Posterior cingulate gyrus (tissue), 11 donors: ENCODE results near the gene MUC13.

Experiments
- DNase-seq, 10 donors: peaks; one replicate each; pipeline versions ENCODE4 v3.0.0 to v3.0.0-alpha.2; 2020 to 2021; ENCODE audit warnings: mixed read lengths in 3 of 10
- intact Hi-C: fragments of 100-400 bp; cut with DNase I; formaldehyde crosslinking; loops from one replicate; pipeline ENCODE4 v1.15.1; 2023

The MUC13 gene

GRCh38 chr3:124907957-124908356 is 26.6 kb downstream of the MUC13 start:
- no peak for DNase-seq
- intact Hi-C loops: no loop called here

DNA sequence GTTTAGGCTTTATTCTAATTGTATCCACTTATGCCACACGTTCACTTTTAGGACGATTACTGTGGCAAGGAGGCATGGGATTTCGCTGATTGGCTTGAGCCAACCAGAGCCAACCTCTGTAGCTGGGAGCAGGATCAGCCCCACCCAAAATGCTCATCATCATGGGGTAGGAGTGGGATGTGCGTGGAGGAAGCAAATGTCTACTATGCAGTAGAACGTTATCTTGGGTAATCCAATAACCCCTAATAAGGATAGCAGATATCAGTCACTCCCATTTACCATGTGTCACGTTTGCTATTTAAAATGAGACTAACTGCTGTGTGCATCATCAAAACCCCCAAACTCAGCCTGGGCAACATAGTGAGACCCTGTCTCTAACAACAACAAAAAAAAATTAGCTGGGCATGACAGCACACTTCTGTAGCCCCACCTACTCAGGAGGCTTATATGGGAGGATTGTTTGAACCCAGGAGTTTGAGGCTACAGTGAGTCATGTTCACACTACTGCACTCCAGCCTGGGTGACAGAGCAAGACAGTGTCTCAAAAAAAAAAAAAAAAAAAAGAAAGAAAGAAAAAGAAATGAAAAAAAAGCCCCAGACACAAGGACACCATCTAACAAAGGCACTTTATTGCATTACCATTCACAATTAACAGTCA is 29.6 kb downstream of the MUC13 start:
- DNase-seq: no peak
- intact Hi-C loops: no loop called here

- DNase-seq: no peak
- intact Hi-C loops: no loop called here
Observed at GRCh38 chr3:124903896-124904834, 30.4 kb downstream of the MUC13 start.

GRCh38 chr3:124896824-124897526 is 37.6 kb downstream of the MUC13 start:
- intact Hi-C loops: no loop called here
- DNase-seq: no peak

DNA sequence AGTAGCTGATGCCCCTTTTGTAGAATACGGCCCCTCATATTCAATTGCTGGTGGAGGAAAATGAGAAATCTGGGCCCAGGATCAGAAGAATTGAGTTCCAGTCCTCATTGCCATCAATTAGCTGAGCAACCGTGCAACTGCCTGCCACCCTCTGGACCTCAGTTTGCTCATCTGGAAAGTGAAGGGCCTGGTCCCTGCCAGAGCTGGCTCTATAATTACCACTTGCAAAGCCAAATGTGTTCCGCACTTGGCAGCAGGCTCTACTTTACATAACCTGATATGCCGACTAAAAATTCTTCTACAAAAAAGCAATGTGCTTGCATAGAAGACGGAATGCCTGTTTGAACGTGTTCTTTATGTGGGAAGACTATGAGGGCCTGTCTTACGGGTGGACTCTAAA is 38.8 kb downstream of the MUC13 start:
- intact Hi-C loops: no loop called here
- DNase-seq: peak in 4 of 10 donors; percentile 14 to 86 (median 19)

GRCh38 chr3:124893526-124893925 is 41.0 kb downstream of the MUC13 start:
- intact Hi-C loops: no loop called here
- no peak for DNase-seq

DNA sequence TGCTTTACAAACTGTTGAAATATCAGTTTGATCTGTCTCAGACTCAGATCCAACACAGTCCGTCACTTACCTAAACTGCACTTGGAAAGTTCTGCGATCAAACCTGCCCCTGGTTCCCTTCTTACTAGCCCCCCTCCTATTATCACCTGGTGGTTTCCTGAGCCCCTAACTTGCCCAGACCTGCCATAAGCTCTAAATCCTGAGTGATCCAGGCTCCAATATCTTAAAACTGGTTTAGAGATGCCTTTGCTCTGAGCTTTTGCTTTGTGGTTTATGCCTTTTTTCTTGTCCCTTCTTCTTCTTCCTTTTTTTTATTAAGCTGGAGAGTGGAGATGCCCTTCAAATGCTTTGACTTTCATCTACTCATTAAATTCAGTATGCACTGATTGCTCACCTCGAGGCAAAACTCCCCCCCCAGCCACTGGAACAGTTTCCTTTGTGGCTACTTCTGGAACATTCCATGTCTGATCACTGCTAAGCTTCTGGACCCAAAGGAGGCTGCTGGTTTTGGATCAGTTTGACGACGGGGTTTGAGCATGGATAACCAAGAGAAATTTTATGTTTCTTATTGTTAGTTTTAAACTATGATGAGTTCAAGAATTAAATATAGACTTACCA is 43.9 kb downstream of the MUC13 start:
- no peak for DNase-seq
- intact Hi-C loops: no loop called here

GRCh38 chr3:124888482-124889441 is 45.8 kb downstream of the MUC13 start:
- DNase-seq: no peak
- intact Hi-C loops: loop anchor here (5.0 kb wide), 1 partner anchor 116 kb away; no protein-coding TSS in a partner anchor

DNA sequence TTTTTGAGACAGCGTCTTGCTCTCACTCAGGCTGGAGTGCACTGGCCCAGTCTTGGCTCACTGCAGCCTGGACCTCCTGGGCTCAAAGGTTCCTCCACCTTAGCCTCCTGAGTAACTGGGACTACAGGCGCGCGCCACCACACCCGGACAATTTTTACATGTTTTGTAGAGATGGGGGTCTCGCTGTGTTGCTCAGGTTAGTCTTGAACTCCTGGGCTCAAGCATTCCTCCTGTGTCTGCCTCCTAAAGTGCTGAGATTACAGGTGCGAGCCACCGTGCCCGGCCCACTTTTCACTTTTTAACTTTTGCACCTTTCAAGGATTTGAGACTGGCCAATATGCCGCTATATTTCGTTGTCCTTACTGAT is 46.6 kb downstream of the MUC13 start:
- no peak for DNase-seq
- intact Hi-C loops: loop anchor here (5.0 kb wide), 1 partner anchor 116 kb away; no protein-coding TSS in a partner anchor

DNA sequence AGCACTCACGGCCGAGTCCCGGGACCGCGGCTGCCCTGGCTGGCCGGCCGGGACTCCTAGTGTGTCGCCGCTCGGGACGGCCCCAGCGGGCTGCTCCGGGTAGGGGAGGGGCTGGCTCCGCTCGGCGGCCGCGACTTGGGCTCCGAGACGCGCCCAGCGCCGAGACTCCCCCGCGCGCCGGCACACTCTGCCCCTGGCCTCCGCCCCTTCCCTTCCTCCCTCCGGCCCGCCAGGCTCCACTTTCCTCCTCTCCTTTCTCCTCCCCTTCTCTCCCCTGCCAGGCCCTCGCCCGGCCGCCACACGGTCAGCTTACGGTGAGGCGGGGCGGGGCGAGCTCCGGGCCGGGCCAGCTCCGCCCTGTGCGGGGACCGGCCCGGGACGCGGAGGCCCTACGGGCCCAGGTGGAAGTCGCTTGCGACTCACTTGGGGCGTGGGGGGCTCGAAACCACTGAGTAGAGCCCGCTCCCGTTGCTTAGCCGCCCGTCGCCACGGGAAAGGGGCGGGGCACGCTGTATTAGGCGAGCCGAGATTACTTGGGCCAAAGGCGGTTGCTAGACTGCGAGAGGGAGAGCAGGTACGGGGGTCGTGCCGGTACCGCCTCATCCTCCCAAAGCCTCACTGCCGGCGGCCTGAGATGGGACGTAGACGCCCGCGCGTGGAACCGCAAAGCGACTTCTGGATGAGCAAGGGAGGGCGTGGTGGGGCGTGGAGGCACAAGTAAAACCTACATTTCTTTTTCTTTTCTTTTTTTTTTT is 47.2 kb downstream of the MUC13 start, which contains the start of gene ITGB5:
TSS of gene ITGB5 (minus strand) at position 189 of the 755 bp plus-strand sequence. CDS start 365 bp downstream, outside the sequence.
- DNase-seq: peak in 9 of 10 donors; percentile 14 to 92 (median 46)
- intact Hi-C loops: loop anchor here (5.0 kb wide), 1 partner anchor 115 kb away; no protein-coding TSS in a partner anchor

GRCh38 chr3:124886168-124887056 is 48.1 kb downstream of the MUC13 start:
- intact Hi-C loops: loop anchor here (5.0 kb wide), 1 partner anchor 114 kb away; no protein-coding TSS in a partner anchor
- peak; percentile 10 to 88 (median 38) for DNase-seq

DNA sequence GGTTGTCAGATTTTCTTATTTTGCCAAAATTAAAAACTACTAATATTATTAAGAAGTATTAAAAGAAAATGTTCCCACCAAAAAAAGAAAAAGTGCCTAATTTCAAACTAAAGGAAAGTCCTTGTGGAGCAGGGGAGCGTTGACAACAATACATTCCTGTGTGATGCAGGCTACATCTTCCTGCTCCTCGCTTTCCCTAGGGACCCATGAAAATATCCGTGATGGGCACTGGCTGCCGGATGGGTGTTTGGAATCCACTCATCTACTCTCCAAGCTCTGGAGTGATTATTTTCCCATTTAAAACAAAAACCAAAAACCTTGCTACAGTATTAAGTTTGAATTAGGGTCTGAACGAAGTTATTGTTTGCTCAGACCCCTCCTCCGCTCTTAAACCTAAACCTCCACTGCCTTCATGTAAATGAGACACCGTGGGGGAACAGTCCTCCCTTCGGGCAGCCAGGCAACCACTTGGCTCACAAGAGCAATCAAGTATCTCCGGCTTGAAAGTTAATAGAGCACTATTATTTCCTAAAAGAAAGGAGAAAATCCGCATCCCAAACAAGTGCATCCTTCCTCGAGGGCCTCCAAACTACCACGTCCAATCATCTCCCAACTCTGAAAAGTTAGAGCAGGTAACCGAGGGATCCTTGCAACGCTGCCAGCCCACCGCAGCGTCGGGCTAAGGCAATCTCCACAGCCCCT is 48.9 kb downstream of the MUC13 start:
- DNase-seq: no peak

DNA sequence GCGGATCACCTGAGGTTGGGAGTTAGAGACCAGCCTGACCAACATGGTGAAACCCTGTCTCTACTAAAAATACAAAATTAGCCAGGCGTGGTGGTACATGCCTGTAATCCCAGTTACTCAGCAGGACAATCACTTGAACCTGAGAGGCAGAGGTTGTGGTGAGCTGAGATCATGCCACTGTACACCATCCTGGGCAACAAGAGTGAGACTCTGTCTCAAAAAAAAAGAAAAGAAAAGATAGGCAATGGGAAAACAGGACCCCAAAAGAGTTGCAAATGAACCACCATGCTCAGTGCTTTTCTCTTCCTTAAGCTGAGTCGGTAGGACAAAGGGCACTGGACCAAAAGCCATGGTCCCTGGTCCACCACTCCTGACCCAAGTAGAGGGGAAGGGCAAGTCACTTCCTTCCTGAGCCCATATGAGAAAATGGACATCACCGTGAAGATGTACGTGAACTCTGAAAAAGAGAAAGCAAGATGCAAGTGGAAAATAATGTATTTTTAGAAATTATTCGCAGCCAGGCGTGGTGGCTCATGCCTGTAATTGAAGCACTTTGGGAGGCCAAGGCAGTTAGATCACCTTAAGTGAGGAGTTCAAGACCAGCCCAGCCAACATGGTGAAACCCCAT is 50.0 kb downstream of the MUC13 start:
- intact Hi-C loops: loop anchor here (5.0 kb wide), 1 partner anchor 112 kb away; no protein-coding TSS in a partner anchor
- no peak for DNase-seq

More for the DNA sequence above, 48.9 kb downstream of the MUC13 start:
- intact Hi-C loops: loop anchor here (5.0 kb wide), 1 partner anchor 113 kb away; no protein-coding TSS in a partner anchor

DNA sequence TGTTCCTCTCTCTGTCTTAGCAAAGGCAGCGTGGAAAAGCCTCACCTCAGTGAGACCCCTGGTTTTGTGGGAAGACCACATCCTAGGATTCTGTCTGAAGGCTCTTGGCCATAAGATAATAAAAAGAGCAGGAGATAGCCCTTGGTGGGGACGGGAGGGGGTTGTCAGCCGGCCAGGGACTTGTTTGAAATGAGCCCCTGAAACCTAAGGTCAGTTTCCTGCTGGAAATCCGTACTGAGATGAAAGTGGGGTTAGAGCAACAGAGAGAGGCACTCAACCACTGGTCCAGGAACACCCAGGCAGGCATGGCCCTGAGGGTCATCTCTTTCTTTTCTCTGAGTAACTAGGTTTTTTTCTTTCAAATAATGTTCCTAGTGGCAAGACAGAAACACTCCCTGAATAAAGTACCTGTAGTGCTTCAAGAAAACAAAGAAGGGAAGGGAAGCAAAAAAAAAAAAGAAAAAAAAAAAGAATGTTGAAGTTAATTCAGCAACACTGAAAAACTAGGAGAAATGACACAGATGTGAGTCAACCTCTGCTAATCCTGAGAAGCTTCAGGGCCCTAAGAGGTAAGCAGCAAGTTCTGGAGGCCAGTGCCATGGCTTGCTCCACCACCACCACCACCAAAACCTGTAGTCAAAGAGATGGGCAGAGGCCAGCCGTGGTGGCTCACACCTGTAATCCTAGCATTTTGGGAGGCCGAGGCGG is 50.6 kb downstream of the MUC13 start:
- intact Hi-C loops: no loop called here
- DNase-seq: no peak
